GM19328 (cell line): ENCODE results near the gene BAD.

ENCODE experiments used
- ATAC-seq: cut with Tn5 transposase; IDR thresholded peaks from one replicate; pipeline ENCODE4 v1.9.1; 2021; ENCODE audit warnings: mild to moderate bottlenecking, moderate library complexity; ENCODE audit not compliant: unreplicated experiment

BAD gene

GRCh38 chr11:64281957-64282770 lies 2.3 kb downstream of the BAD start:
- ATAC-seq: no peak

DNA sequence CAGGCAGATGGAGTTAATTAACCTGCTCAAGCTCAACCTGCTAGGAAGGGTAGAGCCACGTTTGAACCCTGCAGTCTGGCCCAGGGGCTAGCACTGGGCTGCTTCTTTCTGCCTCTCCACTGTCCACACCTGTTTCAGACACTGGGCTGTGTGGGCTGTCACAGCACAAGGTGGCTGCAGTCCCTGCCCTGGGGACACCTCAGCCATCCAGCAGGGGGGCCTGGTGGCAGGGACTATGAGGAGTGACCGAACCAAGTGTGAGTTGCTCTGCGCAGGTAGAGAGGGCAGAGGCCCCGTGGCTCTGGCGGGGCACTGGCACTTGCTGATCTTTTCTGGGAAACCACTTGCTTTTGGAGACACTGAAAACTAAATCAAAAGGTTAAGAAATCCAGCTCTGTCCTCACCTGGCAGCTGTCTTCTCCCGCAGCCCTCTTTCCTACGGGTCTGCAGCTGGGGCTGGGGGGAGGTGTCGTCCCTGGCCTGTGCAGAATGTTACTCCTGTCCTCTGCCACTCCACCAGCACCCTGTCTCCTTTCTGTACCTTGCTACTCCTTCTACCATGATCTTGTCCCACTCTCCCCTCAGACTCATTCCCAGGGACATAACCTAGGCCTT lies 5.8 kb downstream of the BAD start:
- ATAC-seq: no peak

DNA sequence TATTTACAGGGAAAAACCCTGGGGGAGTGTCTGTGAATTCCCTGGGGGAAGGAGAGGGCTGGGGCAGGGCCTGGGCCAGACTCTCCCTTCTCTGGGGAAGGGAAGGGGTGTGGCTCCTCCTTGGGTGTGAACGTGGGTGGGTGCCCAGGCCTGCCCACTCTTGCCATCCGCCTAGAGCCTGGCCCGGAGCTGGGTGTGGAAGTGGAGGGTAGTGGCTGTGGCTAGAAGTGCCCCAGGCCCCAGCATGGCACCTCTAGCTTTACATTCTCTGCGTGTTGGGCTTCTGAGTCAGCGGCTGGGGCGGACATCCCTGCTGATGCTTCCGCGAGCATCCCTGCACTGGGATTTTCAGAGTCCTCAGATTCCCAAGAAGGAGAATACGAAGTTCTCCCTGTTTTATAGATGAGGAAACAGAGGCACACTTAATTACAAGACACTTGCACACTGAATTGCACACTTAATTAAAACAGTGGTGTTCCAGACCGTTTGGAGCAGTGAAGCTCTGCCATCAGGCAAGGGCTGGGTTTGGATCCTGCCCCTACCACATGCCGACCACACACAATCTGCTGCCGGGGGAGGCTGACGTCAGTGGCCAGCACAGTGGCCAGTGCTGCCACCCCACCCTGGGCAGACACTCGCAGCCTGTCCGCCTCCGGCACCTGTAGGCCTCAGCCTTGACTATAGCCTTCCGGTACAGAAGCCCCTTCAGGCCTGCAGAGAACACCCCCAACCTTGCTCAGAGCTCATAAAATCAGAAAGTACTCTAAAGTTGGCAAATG lies 7.6 kb downstream of the BAD start:
- no peak for ATAC-seq

GRCh38 chr11:64275841-64276240 lies 8.6 kb downstream of the BAD start:
- no peak for ATAC-seq

GRCh38 chr11:64275031-64275800 lies 9.2 kb downstream of the BAD start:
- no peak for ATAC-seq

DNA sequence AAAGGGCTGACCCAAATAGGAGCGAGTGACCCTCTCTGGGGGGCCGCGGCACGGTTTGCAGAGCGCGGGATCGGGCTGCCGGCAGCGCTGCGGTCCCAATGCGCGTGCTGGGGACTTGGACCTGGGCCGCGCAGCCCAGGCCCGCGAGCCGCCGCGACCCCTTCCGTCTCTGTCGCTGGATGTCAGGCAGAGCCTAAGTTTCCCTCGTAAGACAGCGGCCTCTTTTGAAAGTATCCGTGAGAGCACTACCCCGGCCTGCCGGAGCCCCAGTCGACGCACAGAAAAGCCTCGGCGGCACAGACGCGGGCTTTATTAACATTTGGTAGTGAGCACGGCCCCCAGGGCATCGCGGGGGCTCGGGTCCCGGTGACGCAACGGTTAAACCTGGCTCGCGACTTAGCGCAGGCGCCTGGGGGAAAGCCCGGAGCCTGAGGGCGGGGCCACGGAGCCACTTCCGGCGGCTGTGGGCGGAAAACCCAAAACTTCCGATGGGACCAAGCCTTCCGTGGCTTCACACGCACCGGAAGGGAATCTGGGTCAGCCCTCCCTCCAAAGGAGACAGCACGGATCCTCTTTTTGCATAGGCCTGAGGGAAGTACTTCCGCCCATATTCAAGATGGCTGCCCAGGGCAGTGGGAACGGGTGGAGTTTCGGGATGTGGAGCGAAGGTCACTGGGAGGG lies 14.8 kb downstream of the BAD start:
- ATAC-seq: peak; percentile 72

- ATAC-seq: no peak
Measured at GRCh38 chr11:64268893-64269539, 15.4 kb downstream of the BAD start.

GRCh38 chr11:64268025-64268892 lies 16.2 kb downstream of the BAD start:
- no peak for ATAC-seq

- no peak for ATAC-seq
Measured at GRCh38 chr11:64267207-64267945, 17.1 kb downstream of the BAD start.

DNA sequence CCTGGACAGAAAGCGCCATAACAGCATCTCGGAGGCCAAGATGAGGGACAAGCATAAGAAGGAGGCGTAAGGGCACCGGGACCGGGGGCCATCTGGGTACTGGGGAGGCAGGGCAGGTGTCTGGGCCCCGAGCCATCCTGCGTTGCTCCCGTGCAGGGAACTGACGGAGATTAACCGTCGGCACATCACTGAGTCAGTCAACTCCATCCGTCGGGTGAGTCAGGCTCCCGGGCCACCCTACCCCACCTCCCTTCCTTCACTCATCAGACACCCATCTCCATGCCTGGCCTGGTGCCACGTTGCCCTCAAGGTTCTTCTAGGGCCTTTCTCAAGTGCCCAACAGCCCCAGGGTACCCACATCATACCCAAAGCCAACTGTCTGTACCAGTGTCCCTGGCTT lies 18.1 kb downstream of the BAD start:
- no peak for ATAC-seq

DNA sequence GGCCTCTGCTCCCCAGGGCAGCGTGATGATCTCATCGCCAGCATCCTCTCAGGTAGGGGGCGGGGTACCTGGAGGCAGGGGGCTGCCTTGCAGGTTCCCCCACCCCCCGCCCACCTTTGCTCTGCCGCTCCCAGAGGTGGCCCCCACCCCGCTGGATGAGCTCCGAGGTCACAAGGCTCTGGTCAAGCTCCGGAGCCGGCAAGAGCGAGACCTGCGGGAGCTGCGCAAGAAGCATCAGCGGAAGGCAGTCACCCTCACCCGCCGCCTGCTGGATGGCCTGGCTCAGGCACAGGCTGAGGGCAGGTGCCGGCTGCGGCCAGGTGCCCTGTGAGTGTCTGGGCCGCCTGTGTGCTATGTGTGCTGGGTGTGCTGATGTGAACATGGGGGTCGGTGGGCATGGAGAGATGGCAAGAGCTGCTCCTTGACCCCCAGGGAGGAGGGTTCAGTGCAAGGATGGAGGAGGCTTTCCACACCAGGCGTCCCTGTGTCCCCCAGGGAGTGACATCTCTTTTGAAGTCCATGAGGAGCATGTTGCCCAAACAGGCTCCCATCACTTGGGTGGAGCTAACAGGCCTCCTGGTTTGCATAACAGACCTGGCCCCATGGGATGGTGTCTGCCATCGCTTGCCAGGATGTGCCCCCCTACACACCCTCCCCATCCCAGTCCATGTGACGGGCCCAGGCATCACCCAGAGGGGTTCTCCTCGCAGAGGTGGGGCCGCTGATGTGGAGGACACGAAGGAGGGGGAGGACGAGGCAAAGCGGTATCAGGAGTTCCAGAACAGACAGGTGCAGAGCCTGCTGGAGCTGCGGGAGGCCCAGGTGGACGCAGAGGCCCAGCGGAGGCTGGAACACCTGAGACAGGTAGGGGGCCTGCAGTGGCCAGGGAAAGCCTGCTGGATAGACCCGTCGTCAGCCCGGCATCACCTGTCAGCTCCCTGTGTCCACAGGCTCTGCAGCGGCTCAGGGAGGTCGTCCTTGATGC lies 19.0 kb downstream of the BAD start:
- no peak for ATAC-seq

DNA sequence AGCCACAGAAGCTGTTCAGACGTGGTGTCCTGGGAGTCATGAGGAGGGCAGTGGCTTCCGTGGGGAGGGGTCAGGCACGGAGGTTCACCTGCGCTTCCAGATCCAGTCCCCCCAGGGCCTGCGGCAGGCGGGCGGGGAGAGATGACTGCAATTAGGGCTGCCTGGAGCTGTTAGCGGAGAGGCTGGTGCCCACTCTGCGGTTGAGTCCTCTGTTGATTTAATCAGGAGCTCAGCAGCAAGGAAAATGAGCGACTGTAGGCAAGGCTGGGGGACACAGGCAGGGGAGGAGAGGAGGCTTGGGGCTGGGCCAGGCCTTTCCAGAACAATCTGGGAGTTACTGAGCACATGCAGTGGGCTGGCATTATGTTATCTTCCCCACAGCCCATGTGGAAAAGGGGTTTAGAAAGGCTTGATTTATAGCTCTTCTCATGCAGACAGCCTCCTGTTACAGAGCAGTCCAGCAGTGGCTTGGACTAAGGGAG lies 20.1 kb downstream of the BAD start:
- no peak for ATAC-seq

- no peak for ATAC-seq
Measured at GRCh38 chr11:64263947-64264317, 20.5 kb downstream of the BAD start.

DNA sequence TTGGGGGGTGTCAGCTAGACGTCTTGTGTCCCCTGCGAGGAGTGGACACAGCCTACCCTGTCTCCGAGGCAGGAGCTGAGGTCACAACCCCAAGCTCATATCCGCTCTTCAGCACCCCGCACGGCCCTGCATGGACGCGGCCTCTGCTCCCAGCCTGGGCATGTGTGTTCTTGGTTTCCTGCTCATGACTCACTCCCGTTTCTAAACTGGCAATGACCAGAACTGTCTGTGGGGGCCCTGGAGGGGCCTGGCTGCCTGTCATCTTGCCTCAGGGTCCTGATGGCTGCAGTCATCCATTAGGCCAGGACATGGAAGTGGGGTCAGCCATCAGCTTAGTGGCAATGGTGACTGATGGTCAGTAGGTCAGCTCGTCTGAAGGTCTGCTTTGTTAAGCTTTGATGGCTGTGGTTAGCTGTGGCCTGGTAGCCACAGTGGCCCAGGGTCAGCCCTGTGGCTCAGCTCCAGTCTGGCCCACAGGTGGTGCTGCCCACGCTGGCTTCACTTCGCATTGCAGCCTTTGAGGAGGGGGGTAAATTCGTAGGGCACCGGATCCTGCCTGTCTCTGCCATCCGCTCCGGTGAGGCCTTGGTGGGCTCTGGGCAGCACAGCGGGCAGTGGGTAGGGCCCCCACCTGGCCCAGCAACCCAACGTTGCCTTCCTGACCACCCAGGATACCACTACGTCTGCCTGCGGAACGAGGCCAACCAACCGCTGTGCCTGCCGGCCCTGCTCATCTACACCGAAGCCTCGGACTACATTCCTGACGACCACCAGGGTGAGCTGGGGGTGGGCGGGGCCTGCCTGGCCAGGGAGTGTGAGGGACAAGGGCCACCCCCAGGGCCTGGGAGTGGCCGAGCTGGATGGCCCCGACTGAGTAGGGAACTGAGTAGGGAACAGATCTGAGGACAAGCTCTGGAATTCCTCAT lies 21.2 kb downstream of the BAD start:
- ATAC-seq: no peak

- ATAC-seq: no peak
Measured at GRCh38 chr11:64262271-64263002, 22.0 kb downstream of the BAD start.
